Measurements from ENCODE around the gene WNK2. TPM values are rescaled to one million over a fixed set of nuclear protein-coding genes. Genes with fewer than 3 reads are reported as not detected.
"Not testable (repeated sequence)": the region's sequence is repeated elsewhere in the genome, so short reads cannot be mapped to it uniquely, and the experiment has no call there.

WNK2 gene
- total RNA-seq, 1 experiment from 2014 or later = not detected

- no peak for DNase-seq (ENCODE audit: low spot score)
These were observed 145.8 kb downstream of the WNK2 start for GRCh38 chr9:93329629-93330280.

- DNase-seq (ENCODE audit: low spot score) = no peak
These were observed 148.4 kb downstream of the WNK2 start for GRCh38 chr9:93332317-93332716.

- no peak for DNase-seq (ENCODE audit: low spot score)
These were observed 152.8 kb downstream of the WNK2 start for GRCh38 chr9:93336720-93337119.

GRCh38 chr9:93338196-93338595 is 154.3 kb downstream of the WNK2 start:
- not testable (repeated sequence) for DNase-seq (ENCODE audit: low spot score)

GRCh38 chr9:93340091-93340490 is 156.2 kb downstream of the WNK2 start:
- no peak for DNase-seq (ENCODE audit: low spot score)

GRCh38 chr9:93341820-93342219 is 157.9 kb downstream of the WNK2 start:
- not testable (repeated sequence) for DNase-seq (ENCODE audit: low spot score)

- not testable (repeated sequence) for DNase-seq (ENCODE audit: low spot score)
These were observed 158.5 kb downstream of the WNK2 start for GRCh38 chr9:93342428-93342827.

GRCh38 chr9:93343663-93344062 is 159.7 kb downstream of the WNK2 start:
- DNase-seq (ENCODE audit: low spot score) = no peak

GRCh38 chr9:93345643-93346230 is 161.8 kb downstream of the WNK2 start:
- DNase-seq (ENCODE audit: low spot score) = no peak

GRCh38 chr9:93346231-93347112 is 162.5 kb downstream of the WNK2 start:
- no peak for DNase-seq (ENCODE audit: low spot score)

- not testable (repeated sequence) for DNase-seq (ENCODE audit: low spot score)
These were observed 163.5 kb downstream of the WNK2 start for GRCh38 chr9:93347371-93347975.

GRCh38 chr9:93353413-93354310 is 169.7 kb downstream of the WNK2 start:
- not testable (repeated sequence) for DNase-seq (ENCODE audit: low spot score)

GRCh38 chr9:93354451-93354850 is 170.5 kb downstream of the WNK2 start:
- peak; percentile 83 for DNase-seq (ENCODE audit: low spot score)

GRCh38 chr9:93355827-93356226 is 171.9 kb downstream of the WNK2 start:
- DNase-seq (ENCODE audit: low spot score) = no peak

GRCh38 chr9:93357649-93358048 is 173.7 kb downstream of the WNK2 start:
- no peak for DNase-seq (ENCODE audit: low spot score)

- not testable (repeated sequence) for DNase-seq (ENCODE audit: low spot score)
These were observed 176.0 kb downstream of the WNK2 start for GRCh38 chr9:93359907-93360306.

GRCh38 chr9:93361995-93362394 is 178.1 kb downstream of the WNK2 start:
- DNase-seq (ENCODE audit: low spot score) = no peak

- no peak for DNase-seq (ENCODE audit: low spot score)
These were observed 180.9 kb downstream of the WNK2 start for GRCh38 chr9:93364734-93365426.

GRCh38 chr9:93365427-93366118 is 181.6 kb downstream of the WNK2 start:
- no peak for DNase-seq (ENCODE audit: low spot score)

- DNase-seq (ENCODE audit: low spot score) = no peak
These were observed 182.1 kb downstream of the WNK2 start for GRCh38 chr9:93366119-93366447.
